Nephron (organoid): Measurements from ENCODE around the gene ZNF322.

ENCODE experiments used
- H3K27ac Mint-ChIP-seq, 3 experiments: 2 replicates each; pipeline ENCODE4 v1.8.0; 2020; ENCODE audit warnings: mixed read lengths in 3 of 3, mild to moderate bottlenecking in 2 of 3, moderate library complexity in 1 of 3
- H3K27me3 Mint-ChIP-seq: 2 replicates; pipeline ENCODE4 v1.8.0; 2021; ENCODE audit warnings: low read depth, mild to moderate bottlenecking, moderate library complexity, mixed read lengths
- H3K36me3 Mint-ChIP-seq: 2 replicates; pipeline ENCODE4 v1.8.0; 2020; ENCODE audit warnings: low read depth, mixed read lengths
- H3K4me1 Mint-ChIP-seq: 2 replicates; pipeline ENCODE4 v1.8.0; 2020; ENCODE audit warnings: mixed read lengths
- H3K4me3 Mint-ChIP-seq, 3 experiments: 2 replicates each; pipeline ENCODE4 v1.8.0; 2020; ENCODE audit warnings: mild to moderate bottlenecking in 3 of 3, mixed read lengths in 3 of 3, moderate library complexity in 2 of 3
- H3K9me3 Mint-ChIP-seq: 2 replicates; pipeline ENCODE4 v1.8.0; 2020; ENCODE audit warnings: mixed read lengths
- CTCF ChIP-seq, 3 experiments: fragments of 200-600 bp; sonication (generic); IDR thresholded peaks; one replicate each; pipeline ENCODE4 v1.5.0; 2021; ENCODE audit warnings: antibody characterized with exemption in 3 of 3; ENCODE audit not compliant: unreplicated experiment in 3 of 3

ZNF322 gene

GRCh38 chr6:26660000-26660361 is 435 bp upstream of the ZNF322 start:
- H3K4me1 Mint-ChIP-seq = peaks cover 25% of the 10 kb centered on the region
- peak overlapping the region; percentile 65 to 90 (median 85) for H3K27ac Mint-ChIP-seq
- H3K4me3 Mint-ChIP-seq = peak overlapping the region; percentile 84 to 88 (median 88)
- H3K36me3 Mint-ChIP-seq = peaks cover 34% of the 10 kb centered on the region
- TF ChIP-seq CTCF (IDR thresholded peaks at IDR 0.05; ENCODE audit: unreplicated experiment in 3 of 3) = peak in 2 of 3 experiments; percentile 7 to 30
- peaks cover 29% of the 10 kb centered on the region for H3K27me3 Mint-ChIP-seq
- peaks cover 7% of the 10 kb centered on the region for H3K9me3 Mint-ChIP-seq

DNA sequence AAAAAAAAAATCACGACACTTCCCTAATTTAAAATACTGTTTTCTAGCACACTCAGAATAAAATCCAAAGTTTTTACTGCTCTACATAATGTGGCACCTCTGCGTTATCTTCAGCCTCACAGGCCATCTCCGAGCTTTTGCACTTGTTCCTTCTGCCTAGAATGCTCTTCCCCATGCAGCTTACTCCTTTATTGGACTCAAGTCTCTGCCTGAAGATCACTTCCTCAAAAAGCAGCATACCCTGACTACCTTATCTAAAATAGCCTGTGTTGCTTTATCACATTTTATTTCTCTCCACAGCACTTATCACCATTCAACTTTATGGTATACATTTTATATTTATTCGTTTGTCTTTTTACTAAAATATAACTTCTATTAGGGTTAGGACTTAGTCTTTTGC is 2.3 kb downstream of the ZNF322 start:
- H3K36me3 Mint-ChIP-seq = peaks cover 61% of the 10 kb centered on the region
- H3K27me3 Mint-ChIP-seq = peaks cover 11% of the 10 kb centered on the region
- TF ChIP-seq CTCF (IDR thresholded peaks at IDR 0.05; ENCODE audit: unreplicated experiment in 3 of 3) = no peak
- no peak overlapping the region for H3K27ac Mint-ChIP-seq
- H3K4me1 Mint-ChIP-seq = peaks cover 25% of the 10 kb centered on the region
- peaks cover 22% of the 10 kb centered on the region for H3K9me3 Mint-ChIP-seq
- H3K4me3 Mint-ChIP-seq = peak overlapping the region; percentile 20 to 88 (median 71)

GRCh38 chr6:26653007-26653406 is 6.5 kb downstream of the ZNF322 start:
- H3K27me3 Mint-ChIP-seq = no peaks in the 10 kb centered on the region
- TF ChIP-seq CTCF (IDR thresholded peaks at IDR 0.05; ENCODE audit: unreplicated experiment in 3 of 3) = no peak
- no peak overlapping the region for H3K27ac Mint-ChIP-seq
- no peak overlapping the region for H3K4me3 Mint-ChIP-seq
- H3K9me3 Mint-ChIP-seq = peaks cover 45% of the 10 kb centered on the region
- peaks cover 92% of the 10 kb centered on the region for H3K36me3 Mint-ChIP-seq
- peaks cover 11% of the 10 kb centered on the region for H3K4me1 Mint-ChIP-seq

GRCh38 chr6:26651133-26651781 is 8.3 kb downstream of the ZNF322 start:
- no peak for TF ChIP-seq CTCF (IDR thresholded peaks at IDR 0.05; ENCODE audit: unreplicated experiment in 3 of 3)
- Mint-ChIP-seq H3K27me3 (no peaks in the 10 kb centered on the region), H3K27ac (no peak overlapping the region), H3K36me3 (peaks cover 96% of the 10 kb centered on the region), H3K9me3 (peaks cover 49% of the 10 kb centered on the region), H3K4me3 (no peak overlapping the region), H3K4me1 (peaks cover 1% of the 10 kb centered on the region)

GRCh38 chr6:26646074-26646473 is 13.5 kb downstream of the ZNF322 start:
- Mint-ChIP-seq H3K9me3 (peaks cover 68% of the 10 kb centered on the region), H3K4me1 (no peaks in the 10 kb centered on the region), H3K36me3 (peaks cover 93% of the 10 kb centered on the region), H3K4me3 (no peak overlapping the region), H3K27me3 (no peaks in the 10 kb centered on the region), H3K27ac (no peak overlapping the region)
- TF ChIP-seq CTCF (IDR thresholded peaks at IDR 0.05; ENCODE audit: unreplicated experiment in 3 of 3) = no peak

- no peaks in the 10 kb centered on the region for H3K4me1 Mint-ChIP-seq
- peaks cover 60% of the 10 kb centered on the region for H3K9me3 Mint-ChIP-seq
- H3K4me3 Mint-ChIP-seq = no peak overlapping the region
- H3K36me3 Mint-ChIP-seq = peaks cover 80% of the 10 kb centered on the region
- no peak for TF ChIP-seq CTCF (IDR thresholded peaks at IDR 0.05; ENCODE audit: unreplicated experiment in 3 of 3)
- H3K27ac Mint-ChIP-seq = no peak overlapping the region
- H3K27me3 Mint-ChIP-seq = no peaks in the 10 kb centered on the region
Observed at GRCh38 chr6:26640806-26641205, 18.7 kb downstream of the ZNF322 start.
